ENCODE results near the gene EXPH5.

The EXPH5 gene

GRCh38 chr11:108474664-108475463, 118.7 kb downstream of the EXPH5 start (continued):
- TF ChIP-seq, protein P1, sequence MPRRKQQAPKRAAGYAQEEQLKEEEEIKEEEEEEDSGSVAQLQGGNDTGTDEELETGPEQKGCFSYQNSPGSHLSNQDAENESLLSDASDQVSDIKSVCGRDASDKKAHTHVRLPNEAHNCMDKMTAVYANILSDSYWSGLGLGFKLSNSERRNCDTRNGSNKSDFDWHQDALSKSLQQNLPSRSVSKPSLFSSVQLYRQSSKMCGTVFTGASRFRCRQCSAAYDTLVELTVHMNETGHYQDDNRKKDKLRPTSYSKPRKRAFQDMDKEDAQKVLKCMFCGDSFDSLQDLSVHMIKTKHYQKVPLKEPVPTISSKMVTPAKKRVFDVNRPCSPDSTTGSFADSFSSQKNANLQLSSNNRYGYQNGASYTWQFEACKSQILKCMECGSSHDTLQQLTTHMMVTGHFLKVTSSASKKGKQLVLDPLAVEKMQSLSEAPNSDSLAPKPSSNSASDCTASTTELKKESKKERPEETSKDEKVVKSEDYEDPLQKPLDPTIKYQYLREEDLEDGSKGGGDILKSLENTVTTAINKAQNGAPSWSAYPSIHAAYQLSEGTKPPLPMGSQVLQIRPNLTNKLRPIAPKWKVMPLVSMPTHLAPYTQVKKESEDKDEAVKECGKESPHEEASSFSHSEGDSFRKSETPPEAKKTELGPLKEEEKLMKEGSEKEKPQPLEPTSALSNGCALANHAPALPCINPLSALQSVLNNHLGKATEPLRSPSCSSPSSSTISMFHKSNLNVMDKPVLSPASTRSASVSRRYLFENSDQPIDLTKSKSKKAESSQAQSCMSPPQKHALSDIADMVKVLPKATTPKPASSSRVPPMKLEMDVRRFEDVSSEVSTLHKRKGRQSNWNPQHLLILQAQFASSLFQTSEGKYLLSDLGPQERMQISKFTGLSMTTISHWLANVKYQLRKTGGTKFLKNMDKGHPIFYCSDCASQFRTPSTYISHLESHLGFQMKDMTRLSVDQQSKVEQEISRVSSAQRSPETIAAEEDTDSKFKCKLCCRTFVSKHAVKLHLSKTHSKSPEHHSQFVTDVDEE (CRISPR knock-in tag; IDR thresholded peaks at IDR 0.05) = no peak
- TF ChIP-seq ZC3H10 (CRISPR knock-in tag; IDR thresholded peaks at IDR 0.05) (no peak), ISL1 (CRISPR knock-in tag; IDR thresholded peaks at IDR 0.05) (no peak)
- TF ChIP-seq, protein P2, sequence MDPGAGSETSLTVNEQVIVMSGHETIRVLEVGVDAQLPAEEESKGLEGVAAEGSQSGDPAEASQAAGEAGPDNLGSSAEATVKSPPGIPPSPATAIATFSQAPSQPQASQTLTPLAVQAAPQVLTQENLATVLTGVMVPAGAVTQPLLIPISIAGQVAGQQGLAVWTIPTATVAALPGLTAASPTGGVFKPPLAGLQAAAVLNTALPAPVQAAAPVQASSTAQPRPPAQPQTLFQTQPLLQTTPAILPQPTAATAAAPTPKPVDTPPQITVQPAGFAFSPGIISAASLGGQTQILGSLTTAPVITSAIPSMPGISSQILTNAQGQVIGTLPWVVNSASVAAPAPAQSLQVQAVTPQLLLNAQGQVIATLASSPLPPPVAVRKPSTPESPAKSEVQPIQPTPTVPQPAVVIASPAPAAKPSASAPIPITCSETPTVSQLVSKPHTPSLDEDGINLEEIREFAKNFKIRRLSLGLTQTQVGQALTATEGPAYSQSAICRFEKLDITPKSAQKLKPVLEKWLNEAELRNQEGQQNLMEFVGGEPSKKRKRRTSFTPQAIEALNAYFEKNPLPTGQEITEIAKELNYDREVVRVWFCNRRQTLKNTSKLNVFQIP (CRISPR knock-in tag; IDR thresholded peaks at IDR 0.05; ENCODE audit: borderline replicate concordance, low read depth) = no peak

GRCh38 chr11:108472681-108473080, 120.9 kb downstream of the EXPH5 start:
- TF ChIP-seq ZNF70 (CRISPR knock-in tag; IDR thresholded peaks at IDR 0.05) (no peak), ZNF8 (CRISPR knock-in tag; IDR thresholded peaks at IDR 0.05) (no peak), OSR1 (CRISPR knock-in tag; IDR thresholded peaks at IDR 0.05) (no peak), ESRRG (CRISPR knock-in tag; IDR thresholded peaks at IDR 0.05) (no peak), RARB (CRISPR knock-in tag; IDR thresholded peaks at IDR 0.05) (no peak), ISL1 (CRISPR knock-in tag; IDR thresholded peaks at IDR 0.05) (no peak), CSDC2 (CRISPR knock-in tag; IDR thresholded peaks at IDR 0.05) (no peak), ZFP3 (CRISPR knock-in tag; IDR thresholded peaks at IDR 0.05) (no peak), TCF4 (CRISPR knock-in tag; IDR thresholded peaks at IDR 0.05; ENCODE audit: borderline replicate concordance) (no peak), TOX (CRISPR knock-in tag; IDR thresholded peaks at IDR 0.05; ENCODE audit: borderline replicate concordance) (no peak), PPARA (CRISPR knock-in tag; IDR thresholded peaks at IDR 0.05; ENCODE audit: borderline replicate concordance) (no peak), ZNF565 (CRISPR knock-in tag; conservative IDR thresholded peaks at IDR 0.05; ENCODE audit: low read depth) (no peak)
- TF ChIP-seq, protein P3, sequence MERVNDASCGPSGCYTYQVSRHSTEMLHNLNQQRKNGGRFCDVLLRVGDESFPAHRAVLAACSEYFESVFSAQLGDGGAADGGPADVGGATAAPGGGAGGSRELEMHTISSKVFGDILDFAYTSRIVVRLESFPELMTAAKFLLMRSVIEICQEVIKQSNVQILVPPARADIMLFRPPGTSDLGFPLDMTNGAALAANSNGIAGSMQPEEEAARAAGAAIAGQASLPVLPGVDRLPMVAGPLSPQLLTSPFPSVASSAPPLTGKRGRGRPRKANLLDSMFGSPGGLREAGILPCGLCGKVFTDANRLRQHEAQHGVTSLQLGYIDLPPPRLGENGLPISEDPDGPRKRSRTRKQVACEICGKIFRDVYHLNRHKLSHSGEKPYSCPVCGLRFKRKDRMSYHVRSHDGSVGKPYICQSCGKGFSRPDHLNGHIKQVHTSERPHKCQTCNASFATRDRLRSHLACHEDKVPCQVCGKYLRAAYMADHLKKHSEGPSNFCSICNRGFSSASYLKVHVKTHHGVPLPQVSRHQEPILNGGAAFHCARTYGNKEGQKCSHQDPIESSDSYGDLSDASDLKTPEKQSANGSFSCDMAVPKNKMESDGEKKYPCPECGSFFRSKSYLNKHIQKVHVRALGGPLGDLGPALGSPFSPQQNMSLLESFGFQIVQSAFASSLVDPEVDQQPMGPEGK (CRISPR knock-in tag; IDR thresholded peaks at IDR 0.05; ENCODE audit: borderline replicate concordance) = no peak
- no peak for ATAC-seq

- no peak for ATAC-seq
- no peak for TF ChIP-seq ZNF565 (CRISPR knock-in tag; conservative IDR thresholded peaks at IDR 0.05; ENCODE audit: low read depth)
- TF ChIP-seq, protein P3 (CRISPR knock-in tag; IDR thresholded peaks at IDR 0.05; ENCODE audit: borderline replicate concordance) = no peak
- TF ChIP-seq RARB (CRISPR knock-in tag; IDR thresholded peaks at IDR 0.05) = no peak
- TF ChIP-seq, protein P2 (CRISPR knock-in tag; IDR thresholded peaks at IDR 0.05; ENCODE audit: borderline replicate concordance, low read depth) = no peak
- no peak for TF ChIP-seq ZNF8 (CRISPR knock-in tag; IDR thresholded peaks at IDR 0.05)
- TF ChIP-seq GLIS3 (CRISPR knock-in tag; IDR thresholded peaks at IDR 0.05) = no peak
- TF ChIP-seq ESRRG (CRISPR knock-in tag; IDR thresholded peaks at IDR 0.05) = no peak
- TF ChIP-seq, protein P4, sequence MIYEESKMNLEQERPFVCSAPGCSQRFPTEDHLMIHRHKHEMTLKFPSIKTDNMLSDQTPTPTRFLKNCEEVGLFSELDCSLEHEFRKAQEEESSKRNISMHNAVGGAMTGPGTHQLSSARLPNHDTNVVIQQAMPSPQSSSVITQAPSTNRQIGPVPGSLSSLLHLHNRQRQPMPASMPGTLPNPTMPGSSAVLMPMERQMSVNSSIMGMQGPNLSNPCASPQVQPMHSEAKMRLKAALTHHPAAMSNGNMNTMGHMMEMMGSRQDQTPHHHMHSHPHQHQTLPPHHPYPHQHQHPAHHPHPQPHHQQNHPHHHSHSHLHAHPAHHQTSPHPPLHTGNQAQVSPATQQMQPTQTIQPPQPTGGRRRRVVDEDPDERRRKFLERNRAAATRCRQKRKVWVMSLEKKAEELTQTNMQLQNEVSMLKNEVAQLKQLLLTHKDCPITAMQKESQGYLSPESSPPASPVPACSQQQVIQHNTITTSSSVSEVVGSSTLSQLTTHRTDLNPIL (CRISPR knock-in tag; IDR thresholded peaks at IDR 0.05; ENCODE audit: low read depth) = no peak
- TF ChIP-seq TOX (CRISPR knock-in tag; IDR thresholded peaks at IDR 0.05; ENCODE audit: borderline replicate concordance) = no peak
- no peak for TF ChIP-seq ISL1 (CRISPR knock-in tag; IDR thresholded peaks at IDR 0.05)
- TF ChIP-seq, protein P5, sequence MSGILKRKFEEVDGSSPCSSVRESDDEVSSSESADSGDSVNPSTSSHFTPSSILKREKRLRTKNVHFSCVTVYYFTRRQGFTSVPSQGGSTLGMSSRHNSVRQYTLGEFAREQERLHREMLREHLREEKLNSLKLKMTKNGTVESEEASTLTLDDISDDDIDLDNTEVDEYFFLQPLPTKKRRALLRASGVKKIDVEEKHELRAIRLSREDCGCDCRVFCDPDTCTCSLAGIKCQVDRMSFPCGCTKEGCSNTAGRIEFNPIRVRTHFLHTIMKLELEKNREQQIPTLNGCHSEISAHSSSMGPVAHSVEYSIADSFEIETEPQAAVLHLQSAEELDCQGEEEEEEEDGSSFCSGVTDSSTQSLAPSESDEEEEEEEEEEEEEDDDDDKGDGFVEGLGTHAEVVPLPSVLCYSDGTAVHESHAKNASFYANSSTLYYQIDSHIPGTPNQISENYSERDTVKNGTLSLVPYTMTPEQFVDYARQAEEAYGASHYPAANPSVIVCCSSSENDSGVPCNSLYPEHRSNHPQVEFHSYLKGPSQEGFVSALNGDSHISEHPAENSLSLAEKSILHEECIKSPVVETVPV (CRISPR knock-in tag; IDR thresholded peaks at IDR 0.05) = no peak
- TF ChIP-seq ARNTL (CRISPR knock-in tag; IDR thresholded peaks at IDR 0.05; ENCODE audit: borderline replicate concordance, low read depth) = no peak
- TF ChIP-seq, protein P1 (CRISPR knock-in tag; IDR thresholded peaks at IDR 0.05) = no peak
- no peak for TF ChIP-seq ZNF70 (CRISPR knock-in tag; IDR thresholded peaks at IDR 0.05)
Measured at GRCh38 chr11:108468478-108468864, 125.1 kb downstream of the EXPH5 start.
